ENCODE measurements around the gene RBP2. TPM values are rescaled to one million over a fixed set of nuclear protein-coding genes. Genes with fewer than 3 reads are reported as not detected.

The RBP2 gene
- total and polyA plus RNA-seq, 2 of the 8 experiments (the other 6 are each of a cell fraction or from before 2014, with no cell fraction given) = not detected

GRCh38 chr3:139455206-139455605 is 21.1 kb downstream of the RBP2 start (continued):
- TF ChIP-seq CHD7 (IDR thresholded peaks at IDR 0.05; ENCODE audit: insufficient replicate concordance, low read length) (no peak), BCL11A (IDR thresholded peaks at IDR 0.05; ENCODE audit: low read depth in 2 of 2, low read length in 2 of 2) (no peak), PHF8 (conservative IDR thresholded peaks at IDR 0.05; ENCODE audit: low read depth, low read length) (no peak), FOSL1 (IDR thresholded peaks at IDR 0.05; ENCODE audit: insufficient read depth, low read depth, low read length) (no peak), RFX5 (IDR thresholded peaks at IDR 0.05; ENCODE audit: borderline replicate concordance, low read depth, low read length) (no peak), SP1 (IDR thresholded peaks at IDR 0.05; ENCODE audit: low read depth, low read length) (no peak), GABPA (IDR thresholded peaks at IDR 0.05; ENCODE audit: borderline replicate concordance, insufficient read depth, low read length) (no peak), ATF3 (IDR thresholded peaks at IDR 0.05; ENCODE audit: insufficient read depth, low read depth, low read length) (no peak), TAF7 (optimal IDR thresholded peaks at IDR 0.05; ENCODE audit: borderline replicate concordance, low read depth, low read length) (no peak), MAX (IDR thresholded peaks at IDR 0.05) (no peak), SP4 (IDR thresholded peaks at IDR 0.05; ENCODE audit: low read length) (no peak)
